ENCODE results near the gene RHCE. TPM values are rescaled to one million over a fixed set of nuclear protein-coding genes. Genes with fewer than 3 reads are reported as not detected.

RHCE gene
- polyA plus RNA-seq, 3 donors: 0.47 TPM; not detected in 2

DNA sequence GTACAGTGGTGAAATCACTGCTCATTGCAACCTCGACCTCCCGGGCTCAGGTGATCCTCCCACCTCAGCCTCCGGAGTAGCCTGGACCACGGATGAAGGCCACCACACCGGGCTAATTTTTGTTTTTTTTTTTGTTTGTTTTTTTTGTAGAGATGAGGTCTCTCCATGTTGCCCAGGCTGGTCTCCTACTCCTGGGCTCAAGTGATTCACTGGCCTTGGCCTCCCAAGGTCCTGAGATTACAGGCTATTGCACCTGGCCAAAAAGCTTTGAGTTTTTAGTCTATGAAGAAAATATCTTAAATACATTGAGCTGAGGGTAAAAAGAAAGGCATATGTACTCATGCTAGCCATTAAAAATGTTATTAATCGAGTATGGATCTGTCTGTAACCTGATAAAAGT is 78.9 kb downstream of the RHCE start:
- H2AFZ ChIP-seq (ENCODE audit: insufficient read depth, low read depth, low read length, poor library complexity, severe bottlenecking): no peak overlapping the region
- intact Hi-C loops (cut with micrococcal nuclease): loop anchor here in 1 of 2 donors (10.0 kb wide), 1 partner anchor 47 kb away; no protein-coding TSS in a partner anchor
- Mint-ChIP-seq H3K9me3 (no peaks in the 10 kb centered on the region), H3K27ac (peak overlapping the region in 2 of 7 donors; percentile 46 to 71), H3K4me1 (peaks cover 20% of the 10 kb centered on the region), H3K36me3 (peaks cover 38 to 55% of the 10 kb centered on the region in 2 donors), H3K4me3 (no peak overlapping the region), H3K27me3 (ENCODE audit: low read depth in 3 of 3) (no peaks in the 10 kb centered on the region)
- DNase-seq: no peak
- H3K4me3 ChIP-seq (replicated peaks in 1 of 3; ENCODE audit: low read depth in 2 of 3, low read length in 3 of 3): no peak overlapping the region
- H3K9ac ChIP-seq (ENCODE audit: insufficient read depth, low read length, poor library complexity, severe bottlenecking): no peak overlapping the region
- no peak overlapping the region for H3K27ac ChIP-seq (ENCODE audit: low read depth in 1 of 2, low read length in 2 of 2)
- no peaks in the 10 kb centered on the region for H3K9me3 ChIP-seq (replicated peaks in 1 of 2; ENCODE audit: control insufficient read depth in 1 of 2, insufficient read depth in 1 of 2, low read length in 2 of 2)
- peaks cover 10 to 21% of the 10 kb centered on the region in 2 donors for H3K4me1 ChIP-seq (ENCODE audit: control insufficient read depth in 1 of 2, insufficient read depth in 2 of 2, low read length in 2 of 2)
- TF ChIP-seq, protein P1, sequence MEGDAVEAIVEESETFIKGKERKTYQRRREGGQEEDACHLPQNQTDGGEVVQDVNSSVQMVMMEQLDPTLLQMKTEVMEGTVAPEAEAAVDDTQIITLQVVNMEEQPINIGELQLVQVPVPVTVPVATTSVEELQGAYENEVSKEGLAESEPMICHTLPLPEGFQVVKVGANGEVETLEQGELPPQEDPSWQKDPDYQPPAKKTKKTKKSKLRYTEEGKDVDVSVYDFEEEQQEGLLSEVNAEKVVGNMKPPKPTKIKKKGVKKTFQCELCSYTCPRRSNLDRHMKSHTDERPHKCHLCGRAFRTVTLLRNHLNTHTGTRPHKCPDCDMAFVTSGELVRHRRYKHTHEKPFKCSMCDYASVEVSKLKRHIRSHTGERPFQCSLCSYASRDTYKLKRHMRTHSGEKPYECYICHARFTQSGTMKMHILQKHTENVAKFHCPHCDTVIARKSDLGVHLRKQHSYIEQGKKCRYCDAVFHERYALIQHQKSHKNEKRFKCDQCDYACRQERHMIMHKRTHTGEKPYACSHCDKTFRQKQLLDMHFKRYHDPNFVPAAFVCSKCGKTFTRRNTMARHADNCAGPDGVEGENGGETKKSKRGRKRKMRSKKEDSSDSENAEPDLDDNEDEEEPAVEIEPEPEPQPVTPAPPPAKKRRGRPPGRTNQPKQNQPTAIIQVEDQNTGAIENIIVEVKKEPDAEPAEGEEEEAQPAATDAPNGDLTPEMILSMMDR (IDR thresholded peaks at IDR 0.05): no peak
- 88% methylated on average over 2 of the region's 6 CpGs for WGBS (ENCODE audit: insufficient coverage)
- H3K4me2 ChIP-seq (replicated peaks; ENCODE audit: extremely low read depth, low read length, poor library complexity, severe bottlenecking): no peak overlapping the region
- H3K27me3 ChIP-seq (ENCODE audit: control insufficient read depth in 2 of 2, insufficient read depth in 2 of 2, low read length in 2 of 2): no peaks in the 10 kb centered on the region
- peaks cover 27 to 42% of the 10 kb centered on the region in 2 donors for H3K36me3 ChIP-seq (replicated peaks in 1 of 2; ENCODE audit: control insufficient read depth in 1 of 2, insufficient read depth in 2 of 2, low read length in 2 of 2)
- peaks cover 73% of the 10 kb centered on the region for H4K20me1 ChIP-seq (ENCODE audit: insufficient read depth, low read length)
- H3K79me2 ChIP-seq (ENCODE audit: insufficient read depth, low read length): peaks cover 81% of the 10 kb centered on the region

DNA sequence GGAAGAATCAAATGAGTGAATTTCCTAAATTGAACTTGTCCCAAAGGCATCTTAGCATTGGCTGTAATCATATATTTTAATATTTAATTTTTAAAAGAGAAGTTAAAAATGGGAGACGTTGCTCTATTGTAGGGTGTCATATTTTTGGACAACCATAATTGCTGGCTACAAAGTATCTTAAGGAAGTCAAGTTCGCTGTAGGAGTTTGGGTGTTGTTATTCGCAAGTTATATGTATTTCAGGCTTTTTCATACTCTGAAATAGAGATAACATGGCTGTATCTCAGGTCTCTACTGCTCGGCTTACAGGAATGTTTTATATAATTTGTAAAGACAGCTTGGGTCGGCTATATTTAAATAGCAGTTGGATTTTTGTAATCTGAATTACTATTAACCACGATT is 81.6 kb downstream of the RHCE start:
- intact Hi-C loops (cut with micrococcal nuclease): loop anchor here in 1 of 2 donors (2.0 to 5.0 kb wide), 2 partner anchors 70 to 92 kb away; partner anchors contain the start of gene RSRP1
- TF ChIP-seq, protein P1 (IDR thresholded peaks at IDR 0.05): no peak
- peaks cover 49% of the 10 kb centered on the region for H4K20me1 ChIP-seq (ENCODE audit: insufficient read depth, low read length)
- Mint-ChIP-seq H3K27me3 (ENCODE audit: low read depth in 3 of 3) (no peaks in the 10 kb centered on the region), H3K27ac (peak overlapping the region; percentile 91 to 98 (median 95)), H3K9me3 (no peaks in the 10 kb centered on the region), H3K4me3 (peak overlapping the region; percentile 88 to 96), H3K36me3 (peaks cover 19 to 35% of the 10 kb centered on the region in 2 donors), H3K4me1 (peaks cover 24% of the 10 kb centered on the region)
- H3K27me3 ChIP-seq (ENCODE audit: control insufficient read depth in 2 of 2, insufficient read depth in 2 of 2, low read length in 2 of 2): no peaks in the 10 kb centered on the region
- peaks cover 62% of the 10 kb centered on the region for H3K79me2 ChIP-seq (ENCODE audit: insufficient read depth, low read length)
- peak in 2 of 3 donors; percentile 8 to 12 for DNase-seq
- H3K4me2 ChIP-seq (replicated peaks; ENCODE audit: extremely low read depth, low read length, poor library complexity, severe bottlenecking): peak overlapping the region; percentile 89
- H3K36me3 ChIP-seq (replicated peaks in 1 of 2; ENCODE audit: control insufficient read depth in 1 of 2, insufficient read depth in 2 of 2, low read length in 2 of 2): peaks cover 9 to 17% of the 10 kb centered on the region in 2 donors
- H3K4me1 ChIP-seq (ENCODE audit: control insufficient read depth in 1 of 2, insufficient read depth in 2 of 2, low read length in 2 of 2): peaks cover 12 to 21% of the 10 kb centered on the region in 2 donors
- peak overlapping the region; percentile 95 for H3K9ac ChIP-seq (ENCODE audit: insufficient read depth, low read length, poor library complexity, severe bottlenecking)
- H3K27ac ChIP-seq (ENCODE audit: low read depth in 1 of 2, low read length in 2 of 2): peak overlapping the region; percentile 97 to 99
- H3K4me3 ChIP-seq (replicated peaks in 1 of 3; ENCODE audit: low read depth in 2 of 3, low read length in 3 of 3): peak overlapping the region; percentile 87 to 98 (median 97)
- peak overlapping the region; percentile 89 for H2AFZ ChIP-seq (ENCODE audit: insufficient read depth, low read depth, low read length, poor library complexity, severe bottlenecking)
- no peaks in the 10 kb centered on the region for H3K9me3 ChIP-seq (replicated peaks in 1 of 2; ENCODE audit: control insufficient read depth in 1 of 2, insufficient read depth in 1 of 2, low read length in 2 of 2)
- WGBS (ENCODE audit: insufficient coverage): 8% methylated on average over 2 of the region's 6 CpGs

All from CD14-positive monocyte (primary cell).